Measurements from ENCODE around the gene STYXL2.

Gene STYXL2

DNA sequence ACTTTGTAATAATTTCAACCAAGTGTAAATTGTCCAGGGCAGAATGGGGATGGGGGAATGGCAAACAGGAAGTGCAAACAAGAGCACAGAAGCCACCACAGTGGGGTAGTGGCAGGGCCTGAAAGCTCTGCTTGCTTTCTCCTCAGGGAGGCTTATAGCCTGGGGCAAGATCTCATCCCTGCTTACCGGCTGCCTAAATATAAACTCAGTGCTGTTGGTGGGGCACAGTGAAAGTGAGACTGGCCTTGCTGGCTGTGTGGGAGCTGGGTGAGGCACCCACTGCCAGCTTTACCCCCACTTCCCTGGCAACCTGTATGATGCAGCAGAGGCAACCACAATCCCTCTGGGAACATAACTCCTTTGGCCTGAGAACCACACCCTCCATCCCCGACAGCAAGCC is 15.2 kb downstream of the STYXL2 start:
- TF ChIP-seq POLR2A (IDR thresholded peaks at IDR 0.05; ENCODE audit: low read length) (no peak), GATA1 (IDR thresholded peaks at IDR 0.05; ENCODE audit: low read depth, low read length) (no peak)
- DNase-seq, result no peak

DNA sequence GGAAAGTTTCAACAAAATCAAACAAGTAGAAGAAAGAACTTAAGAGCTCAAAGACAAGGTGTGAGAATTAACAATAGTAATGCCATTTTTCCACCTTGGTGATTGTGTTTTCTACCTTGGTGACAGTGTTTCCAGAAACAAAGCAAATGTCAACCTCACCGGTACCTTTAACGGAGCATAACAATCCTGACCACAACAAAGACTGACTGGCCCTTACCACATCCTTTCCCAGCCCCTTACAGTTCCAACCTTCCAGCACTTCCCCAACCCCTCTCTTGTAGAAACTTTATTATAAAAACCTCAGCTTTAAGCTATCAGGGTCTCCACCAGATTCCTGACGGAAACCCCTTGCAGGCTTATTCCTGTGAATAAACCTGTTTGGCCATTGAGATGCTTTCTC is 16.7 kb downstream of the STYXL2 start:
- no peak for TF ChIP-seq POLR2A (IDR thresholded peaks at IDR 0.05; ENCODE audit: low read length)
- TF ChIP-seq GATA1 (IDR thresholded peaks at IDR 0.05; ENCODE audit: low read depth, low read length), result no peak
- no peak for DNase-seq

- DNase-seq, result no peak
- TF ChIP-seq POLR2A (IDR thresholded peaks at IDR 0.05; ENCODE audit: low read length) (no peak), GATA1 (IDR thresholded peaks at IDR 0.05; ENCODE audit: low read depth, low read length) (no peak)
Observed at GRCh38 chr1:167111868-167112709, 18.2 kb downstream of the STYXL2 start.

GRCh38 chr1:167114725-167115124 is 20.9 kb downstream of the STYXL2 start:
- TF ChIP-seq GATA1 (IDR thresholded peaks at IDR 0.05; ENCODE audit: low read depth, low read length) (no peak), POLR2A (IDR thresholded peaks at IDR 0.05; ENCODE audit: low read length) (no peak)
- DNase-seq, result no peak

GRCh38 chr1:167115655-167116054 is 21.8 kb downstream of the STYXL2 start:
- TF ChIP-seq GATA1 (IDR thresholded peaks at IDR 0.05; ENCODE audit: low read depth, low read length) (no peak), POLR2A (IDR thresholded peaks at IDR 0.05; ENCODE audit: low read length) (no peak)

DNA sequence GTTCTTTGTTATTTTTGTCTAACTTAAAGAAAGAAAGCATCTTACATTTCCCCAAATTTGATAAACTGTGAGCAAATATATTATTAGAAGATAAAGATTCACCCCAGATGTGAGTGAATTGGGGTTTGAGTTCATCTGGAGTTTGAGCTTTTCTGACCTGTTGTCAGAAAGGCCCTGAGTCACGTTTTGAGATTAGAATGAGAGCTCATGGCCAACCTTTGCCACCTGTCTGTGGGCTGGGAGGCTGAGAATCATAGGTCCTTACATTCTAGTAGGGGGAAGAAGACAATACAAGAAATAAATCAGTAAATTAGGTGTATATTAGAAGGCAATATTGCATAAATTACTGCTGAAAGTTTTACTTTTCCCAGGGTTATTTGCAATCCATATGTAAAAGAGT is 22.3 kb downstream of the STYXL2 start:
- no peak for DNase-seq
- TF ChIP-seq POLR2A (IDR thresholded peaks at IDR 0.05; ENCODE audit: low read length) (no peak), GATA1 (IDR thresholded peaks at IDR 0.05; ENCODE audit: low read depth, low read length) (no peak)

More at GRCh38 chr1:167115655-167116054, 21.8 kb downstream of the STYXL2 start:
- no peak for DNase-seq

GRCh38 chr1:167117225-167117624 is 23.4 kb downstream of the STYXL2 start:
- DNase-seq, result no peak
- TF ChIP-seq GATA1 (IDR thresholded peaks at IDR 0.05; ENCODE audit: low read depth, low read length) (no peak), POLR2A (IDR thresholded peaks at IDR 0.05; ENCODE audit: low read length) (no peak)

DNA sequence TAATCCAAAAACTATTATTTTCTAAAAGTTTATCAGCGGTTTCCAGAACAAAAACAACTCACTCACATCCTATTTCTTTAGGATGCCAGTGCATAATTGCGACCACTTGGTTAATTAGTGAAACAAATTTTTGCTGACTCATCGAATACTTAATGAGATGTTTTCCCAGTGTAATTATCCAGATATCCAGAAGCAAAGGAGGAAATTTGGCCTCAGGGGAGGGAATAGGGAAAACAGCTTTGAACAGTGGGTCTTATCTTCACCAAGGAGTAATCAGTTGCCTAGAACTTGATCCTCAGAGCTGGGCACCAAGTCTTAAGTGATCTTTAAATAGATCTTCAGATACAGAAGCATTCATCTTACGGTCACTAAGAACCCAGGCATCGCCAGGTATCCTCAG is 24.3 kb downstream of the STYXL2 start:
- DNase-seq, result no peak
- TF ChIP-seq POLR2A (IDR thresholded peaks at IDR 0.05; ENCODE audit: low read length) (no peak), GATA1 (IDR thresholded peaks at IDR 0.05; ENCODE audit: low read depth, low read length) (no peak)

DNA sequence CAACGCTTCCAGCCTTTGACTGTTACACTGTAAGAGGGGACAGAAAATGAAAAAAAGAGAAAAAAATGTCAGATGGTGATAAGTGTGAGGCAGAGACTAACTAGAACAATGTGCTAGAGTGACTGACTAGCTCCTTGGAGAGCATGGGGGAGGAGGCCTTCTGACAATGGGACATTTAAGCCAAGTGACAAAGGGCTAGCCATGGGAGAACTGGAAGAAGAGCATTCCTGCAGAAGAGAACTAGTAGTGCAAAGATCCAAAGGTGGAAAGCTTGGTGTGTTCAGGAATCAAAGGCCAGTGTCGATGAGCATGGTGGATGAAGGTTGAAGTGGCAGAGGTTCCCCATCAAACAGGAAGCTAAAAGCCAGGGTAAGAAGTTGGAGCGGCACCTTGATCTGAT is 25.8 kb downstream of the STYXL2 start:
- TF ChIP-seq POLR2A (IDR thresholded peaks at IDR 0.05; ENCODE audit: low read length) (no peak), GATA1 (IDR thresholded peaks at IDR 0.05; ENCODE audit: low read depth, low read length) (no peak)
- no peak for DNase-seq

- no peak for DNase-seq
Observed at GRCh38 chr1:167120899-167121298, 27.0 kb downstream of the STYXL2 start.

GRCh38 chr1:167121375-167122120 is 27.7 kb downstream of the STYXL2 start:
- DNase-seq, result peak in 1 of 2 experiments; percentile 5
- no peak for TF ChIP-seq POLR2A (IDR thresholded peaks at IDR 0.05; ENCODE audit: low read length)
- no peak for TF ChIP-seq GATA1 (IDR thresholded peaks at IDR 0.05; ENCODE audit: low read depth, low read length)

More at GRCh38 chr1:167120899-167121298, 27.0 kb downstream of the STYXL2 start:
- TF ChIP-seq POLR2A (IDR thresholded peaks at IDR 0.05; ENCODE audit: low read length) (no peak), GATA1 (IDR thresholded peaks at IDR 0.05; ENCODE audit: low read depth, low read length) (no peak)

- TF ChIP-seq POLR2A (IDR thresholded peaks at IDR 0.05; ENCODE audit: low read length) (no peak), GATA1 (IDR thresholded peaks at IDR 0.05; ENCODE audit: low read depth, low read length) (no peak)
- no peak for DNase-seq
Observed at GRCh38 chr1:167122121-167122480, 28.2 kb downstream of the STYXL2 start.

DNA sequence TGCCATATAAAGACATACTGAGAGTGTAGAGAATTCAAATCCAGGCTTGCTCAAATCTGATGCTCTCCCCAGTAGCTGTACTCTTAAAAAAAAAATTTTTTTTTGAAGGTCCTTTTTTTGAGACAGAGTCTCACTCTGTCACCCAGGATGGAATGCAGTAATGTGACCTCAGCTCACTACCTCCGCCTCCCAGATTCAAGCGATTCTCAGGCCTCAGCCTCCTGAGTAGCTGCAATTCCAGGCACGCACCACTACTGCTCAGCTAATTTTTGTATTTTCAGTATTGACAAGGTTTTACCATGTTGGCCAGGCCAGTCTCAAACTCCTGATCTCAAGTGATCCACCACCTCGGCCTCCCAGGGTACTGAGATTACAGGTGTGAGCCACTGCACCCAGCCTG is 28.7 kb downstream of the STYXL2 start:
- no peak for DNase-seq
- TF ChIP-seq GATA1 (IDR thresholded peaks at IDR 0.05; ENCODE audit: low read depth, low read length) (no peak), POLR2A (IDR thresholded peaks at IDR 0.05; ENCODE audit: low read length) (no peak)

DNA sequence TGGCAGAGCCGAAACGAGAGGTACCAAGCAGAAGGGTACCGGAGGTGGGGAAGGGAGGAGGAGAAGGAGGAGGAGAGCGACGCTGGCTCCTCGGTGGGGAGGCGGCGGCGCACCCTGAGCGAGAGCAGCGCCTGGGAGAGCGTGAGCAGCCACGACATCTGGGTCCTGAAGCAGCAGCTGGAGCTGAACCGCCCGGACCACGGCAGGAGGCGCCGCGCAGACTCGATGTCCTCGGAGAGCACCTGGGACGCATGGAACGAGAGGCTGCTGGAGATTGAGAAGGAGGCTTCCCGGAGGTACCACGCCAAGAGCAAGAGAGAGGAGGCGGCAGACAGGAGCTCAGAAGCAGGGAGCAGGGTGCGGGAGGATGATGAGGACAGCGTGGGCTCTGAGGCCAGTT is 32.4 kb downstream of the STYXL2 start:
- no peak for DNase-seq
- TF ChIP-seq GATA1 (IDR thresholded peaks at IDR 0.05; ENCODE audit: low read depth, low read length) (no peak), POLR2A (IDR thresholded peaks at IDR 0.05; ENCODE audit: low read length) (no peak)

DNA sequence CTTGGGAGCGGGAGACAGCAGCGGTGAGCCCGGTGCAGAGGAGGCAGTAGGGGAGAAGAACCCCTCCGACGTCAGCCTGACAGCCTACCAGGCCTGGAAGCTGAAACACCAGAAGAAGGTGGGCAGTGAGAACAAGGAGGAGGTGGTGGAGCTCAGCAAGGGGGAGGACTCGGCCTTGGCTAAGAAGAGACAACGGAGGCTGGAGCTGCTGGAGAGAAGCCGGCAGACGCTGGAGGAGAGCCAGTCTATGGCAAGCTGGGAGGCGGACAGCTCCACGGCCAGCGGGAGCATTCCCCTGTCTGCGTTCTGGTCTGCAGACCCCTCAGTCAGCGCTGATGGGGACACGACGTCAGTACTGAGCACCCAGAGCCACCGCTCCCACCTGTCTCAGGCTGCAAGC is 32.9 kb downstream of the STYXL2 start:
- TF ChIP-seq POLR2A (IDR thresholded peaks at IDR 0.05; ENCODE audit: low read length) (no peak), GATA1 (IDR thresholded peaks at IDR 0.05; ENCODE audit: low read depth, low read length) (no peak)
- no peak for DNase-seq

Measured in erythroblast (primary cell).